ENCODE data around the gene ANKRD10. TPM values are rescaled to one million over a fixed set of nuclear protein-coding genes. Genes with fewer than 3 reads are reported as not detected.

Gene ANKRD10
- total and polyA plus RNA-seq, 2 donors = 73.7 to 324 TPM

DNA sequence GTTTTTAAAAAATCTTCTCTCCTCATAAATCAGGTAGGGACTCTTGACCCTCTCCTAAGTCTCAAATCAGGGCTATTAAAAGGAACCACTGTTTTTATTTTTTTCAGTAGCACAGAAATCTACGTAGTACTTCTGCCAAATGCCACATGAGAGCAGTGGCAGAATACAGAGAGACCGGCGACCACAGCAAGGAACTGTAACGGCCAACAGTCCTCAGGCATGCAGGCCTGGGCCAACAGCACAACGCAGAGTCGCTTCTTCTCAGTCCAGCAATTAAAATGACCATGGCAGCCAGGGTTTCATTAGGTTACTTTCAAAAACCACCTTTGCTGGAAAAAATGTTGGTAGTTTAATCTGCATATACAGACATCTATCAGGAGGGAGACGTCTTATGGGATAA lies 34.2 kb downstream of the ANKRD10 start:
- 89% methylated on average over 7 of the region's 7 CpGs for WGBS
- H3K27ac ChIP-seq (ENCODE audit: low read depth) = no peak overlapping the region
- H3K4me3 ChIP-seq (ENCODE audit: low read depth, low read length) = no peak overlapping the region
- no peak for DNase-seq (ENCODE audit: extremely low spot score)
- H3K36me3 ChIP-seq (ENCODE audit: insufficient read depth) = peaks cover 2% of the 10 kb centered on the region
- no peaks in the 10 kb centered on the region for H3K4me1 ChIP-seq (ENCODE audit: insufficient read depth)

DNA sequence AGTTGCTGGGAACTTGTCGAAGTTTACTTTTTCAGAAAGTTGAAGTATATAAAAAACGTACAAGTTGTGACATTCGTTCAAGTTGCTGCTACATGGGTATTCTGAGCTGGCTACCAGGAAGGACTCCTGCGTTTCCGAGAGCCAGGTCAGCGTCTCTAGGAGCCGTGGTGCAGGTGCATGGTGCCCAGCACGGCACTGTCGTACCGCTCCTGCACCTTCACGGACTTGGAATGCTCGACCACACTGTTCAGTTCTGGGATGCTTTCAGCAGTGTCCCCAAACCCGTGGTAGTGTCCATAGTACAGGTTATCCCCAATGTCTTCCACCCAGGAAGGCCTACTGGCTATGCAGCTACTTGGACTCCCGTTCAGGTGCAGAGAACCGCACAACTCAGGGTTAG lies 35.4 kb downstream of the ANKRD10 start:
- Histone ChIP-seq H3K36me3 (ENCODE audit: insufficient read depth) (peaks cover 2% of the 10 kb centered on the region), H3K4me3 (ENCODE audit: low read depth, low read length) (no peak overlapping the region), H3K27ac (ENCODE audit: low read depth) (no peak overlapping the region), H3K4me1 (ENCODE audit: insufficient read depth) (no peaks in the 10 kb centered on the region)
- no peak for DNase-seq (ENCODE audit: extremely low spot score)
- 91% methylated on average over 15 of the region's 15 CpGs for WGBS

DNA sequence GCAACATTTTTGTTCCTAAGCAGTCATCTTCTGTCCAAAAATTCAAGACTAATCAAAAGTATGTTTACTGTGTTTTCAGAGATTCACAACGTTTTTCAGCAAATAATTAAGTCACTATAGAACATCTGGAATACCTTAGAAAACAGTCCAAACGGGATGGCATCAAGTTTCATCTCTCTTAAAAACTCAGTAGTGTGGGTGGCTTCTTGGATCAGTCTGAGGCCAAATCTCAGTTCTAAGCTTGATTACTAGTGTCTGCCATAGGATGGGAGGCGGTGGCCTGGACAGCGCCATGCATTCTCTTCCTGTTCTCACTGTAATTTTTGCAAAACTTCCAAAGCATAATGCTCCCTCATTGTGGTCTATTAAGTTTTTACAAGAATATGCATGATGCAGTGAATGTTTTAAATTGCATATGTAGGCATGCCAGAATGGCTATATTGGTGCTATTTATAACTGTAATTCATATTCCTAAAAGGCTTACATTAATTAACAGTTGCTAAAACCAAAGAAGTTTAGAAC lies 37.1 kb downstream of the ANKRD10 start:
- no peak overlapping the region for H3K27ac ChIP-seq (ENCODE audit: low read depth)
- 49% methylated on average over 4 of the region's 4 CpGs for WGBS
- no peaks in the 10 kb centered on the region for H3K36me3 ChIP-seq (ENCODE audit: insufficient read depth)
- H3K4me1 ChIP-seq (ENCODE audit: insufficient read depth) = no peaks in the 10 kb centered on the region
- DNase-seq (ENCODE audit: extremely low spot score) = no peak
- no peak overlapping the region for H3K4me3 ChIP-seq (ENCODE audit: low read depth, low read length)

DNA sequence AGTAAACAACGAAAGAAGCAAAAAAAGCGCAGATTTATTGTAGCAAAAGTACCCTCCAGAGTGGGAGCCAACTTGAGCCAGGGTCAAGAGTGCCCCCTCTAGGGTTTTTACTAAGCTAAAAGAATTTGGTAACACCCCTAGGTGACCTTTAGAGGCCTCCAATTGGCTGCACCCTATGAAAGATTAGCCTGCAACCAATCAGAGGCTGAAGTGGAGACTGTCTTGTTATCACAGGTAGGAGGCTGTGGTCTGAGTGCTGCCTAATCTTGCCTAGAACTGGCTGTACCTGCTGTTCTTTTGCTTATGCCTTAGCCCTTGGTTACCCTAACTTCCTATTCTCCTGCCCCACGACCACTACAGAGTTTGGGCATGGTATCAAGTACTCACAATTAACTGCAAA lies 38.3 kb downstream of the ANKRD10 start:
- no peaks in the 10 kb centered on the region for H3K36me3 ChIP-seq (ENCODE audit: insufficient read depth)
- no peak overlapping the region for H3K27ac ChIP-seq (ENCODE audit: low read depth)
- H3K4me1 ChIP-seq (ENCODE audit: insufficient read depth) = no peaks in the 10 kb centered on the region
- WGBS = 94% methylated on average over 3 of the region's 3 CpGs
- H3K4me3 ChIP-seq (ENCODE audit: low read depth, low read length) = no peak overlapping the region
- no peak for DNase-seq (ENCODE audit: extremely low spot score)

DNA sequence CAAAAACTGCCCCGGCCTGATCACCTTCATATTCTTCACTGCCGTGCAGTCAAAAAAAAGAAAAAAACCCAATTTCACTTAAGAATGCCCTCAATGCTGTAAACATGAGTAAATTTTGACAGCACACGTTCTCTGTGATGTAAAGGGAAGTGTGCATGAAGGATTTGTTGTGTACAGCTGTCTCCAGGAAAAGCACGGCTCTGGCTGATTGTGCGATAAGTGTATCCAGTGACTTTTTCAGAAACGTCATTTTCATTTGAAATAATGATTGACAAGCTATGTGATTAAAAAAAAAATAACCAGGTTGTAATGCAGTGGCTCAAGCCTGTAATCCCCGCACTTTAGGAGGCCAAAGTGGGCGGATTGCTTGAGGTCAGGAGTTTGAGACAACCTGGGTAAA lies 39.6 kb downstream of the ANKRD10 start:
- no peak overlapping the region for H3K4me3 ChIP-seq (ENCODE audit: low read depth, low read length)
- no peak for DNase-seq (ENCODE audit: extremely low spot score)
- H3K27ac ChIP-seq (ENCODE audit: low read depth) = no peak overlapping the region
- 59% methylated on average over 8 of the region's 8 CpGs for WGBS
- H3K36me3 ChIP-seq (ENCODE audit: insufficient read depth) = no peaks in the 10 kb centered on the region
- H3K4me1 ChIP-seq (ENCODE audit: insufficient read depth) = no peaks in the 10 kb centered on the region

DNA sequence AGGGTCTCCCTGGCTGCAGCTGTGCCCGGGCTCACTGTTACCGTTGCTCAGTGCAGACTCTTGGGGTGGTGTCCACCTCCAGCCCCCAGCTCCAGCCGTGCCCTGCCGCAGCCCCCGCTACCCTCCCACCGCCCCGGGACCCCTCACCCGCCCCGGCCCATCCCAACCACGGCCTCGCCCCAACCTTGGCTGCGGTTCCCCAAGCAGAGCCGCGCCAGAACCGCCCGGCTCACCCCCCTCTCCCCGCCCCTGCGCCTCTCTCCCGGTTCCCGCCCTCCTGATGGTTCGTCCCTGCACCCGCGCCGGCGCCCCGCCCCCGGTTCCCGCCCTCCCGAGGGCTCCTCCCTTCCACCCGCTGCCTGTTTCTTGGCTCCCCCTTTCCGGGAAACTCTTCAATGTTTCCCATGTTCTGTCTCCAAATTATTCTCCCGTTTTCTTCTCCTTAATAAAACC lies 40.3 kb downstream of the ANKRD10 start:
- Histone ChIP-seq H3K4me3 (ENCODE audit: low read depth, low read length) (peak overlapping the region; percentile 17), H3K27ac (ENCODE audit: low read depth) (no peak overlapping the region), H3K4me1 (ENCODE audit: insufficient read depth) (no peaks in the 10 kb centered on the region), H3K36me3 (ENCODE audit: insufficient read depth) (no peaks in the 10 kb centered on the region)
- DNase-seq (ENCODE audit: extremely low spot score) = peak; percentile 65
- under 1% methylated on average over 32 of the region's 32 CpGs for WGBS

DNA sequence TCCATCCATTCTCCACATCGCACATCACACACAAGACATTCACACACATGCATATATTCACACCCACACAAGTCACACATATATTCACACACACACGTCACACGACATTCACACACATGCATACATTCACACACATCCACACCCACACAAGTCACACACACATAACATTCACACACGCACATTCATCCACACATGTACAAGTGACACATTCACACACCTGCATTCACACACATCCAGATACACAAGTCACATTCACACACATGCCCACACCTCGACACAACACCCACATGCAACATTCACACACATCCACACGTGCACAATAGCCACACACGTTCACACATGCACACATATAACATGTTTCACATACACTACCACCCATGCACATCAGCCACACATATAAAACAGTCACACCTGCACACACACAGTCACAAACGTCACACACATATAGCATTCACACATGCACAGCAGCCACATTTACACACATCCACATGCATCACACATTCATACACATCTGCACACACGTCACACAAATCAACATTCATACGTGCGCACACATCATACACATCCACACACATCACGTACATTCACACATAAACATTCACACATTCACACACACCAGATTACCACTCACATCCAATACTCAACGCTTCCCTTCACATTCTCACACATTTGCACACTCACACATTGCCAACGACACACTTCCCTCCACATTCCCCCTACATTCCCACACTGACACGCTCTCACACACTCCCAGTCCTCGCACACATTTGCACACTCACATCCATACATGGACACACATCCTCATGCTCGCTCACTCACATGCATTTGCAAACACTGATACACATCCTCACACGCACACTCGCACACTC lies 41.0 kb downstream of the ANKRD10 start:
- no peaks in the 10 kb centered on the region for H3K36me3 ChIP-seq (ENCODE audit: insufficient read depth)

DNA sequence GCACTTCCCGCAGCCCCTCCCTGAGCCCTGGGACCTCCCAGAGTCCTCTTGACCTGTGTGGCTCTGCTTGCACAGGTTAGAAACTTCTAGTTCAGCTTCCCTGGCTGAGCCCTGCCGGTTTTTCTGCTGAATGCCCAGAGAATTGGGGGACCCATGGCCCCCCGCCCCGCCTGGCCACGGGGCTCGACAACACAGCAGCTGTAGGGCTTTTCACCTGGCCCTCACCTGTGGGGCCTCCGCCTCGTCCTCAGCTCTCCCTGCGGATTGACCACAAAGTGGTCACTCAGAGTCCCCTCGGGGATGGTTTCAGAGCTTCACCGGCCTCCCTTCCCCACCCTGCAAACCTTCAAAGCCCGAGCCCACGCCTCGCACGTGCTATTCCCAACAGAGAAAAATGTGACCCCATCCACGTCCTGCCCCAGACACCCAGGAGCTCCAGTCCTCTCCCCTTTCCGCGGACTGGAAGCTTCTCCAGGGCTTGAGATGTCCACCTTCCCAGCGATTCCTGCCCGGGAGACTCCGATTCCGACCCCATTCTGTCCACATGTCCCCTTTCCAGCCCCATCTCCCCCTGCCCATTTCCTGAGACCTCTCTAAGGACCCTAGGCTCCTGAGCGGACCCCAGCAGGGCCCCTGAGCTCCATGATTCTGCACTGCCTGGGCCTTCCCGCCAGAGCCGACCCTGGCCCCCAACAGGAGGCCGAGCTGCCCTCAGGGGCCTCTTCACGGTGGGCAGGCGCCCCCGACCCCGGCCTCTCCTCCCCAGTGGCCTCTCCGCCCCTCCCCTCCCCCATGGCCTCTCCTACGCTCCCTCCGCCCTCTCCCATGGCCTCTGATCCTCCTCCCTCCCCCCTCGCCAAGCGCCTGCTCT lies 41.9 kb downstream of the ANKRD10 start:
- 86% methylated on average over 35 of the region's 35 CpGs for WGBS
- H3K4me1 ChIP-seq (ENCODE audit: insufficient read depth) = no peaks in the 10 kb centered on the region

More for the DNA sequence above, 41.0 kb downstream of the ANKRD10 start:
- no peak overlapping the region for H3K27ac ChIP-seq (ENCODE audit: low read depth)
- WGBS = 66% methylated on average over 19 of the region's 19 CpGs
- H3K4me1 ChIP-seq (ENCODE audit: insufficient read depth) = no peaks in the 10 kb centered on the region
- DNase-seq (ENCODE audit: extremely low spot score) = no peak
- peak overlapping the region; percentile 17 for H3K4me3 ChIP-seq (ENCODE audit: low read depth, low read length)

DNA sequence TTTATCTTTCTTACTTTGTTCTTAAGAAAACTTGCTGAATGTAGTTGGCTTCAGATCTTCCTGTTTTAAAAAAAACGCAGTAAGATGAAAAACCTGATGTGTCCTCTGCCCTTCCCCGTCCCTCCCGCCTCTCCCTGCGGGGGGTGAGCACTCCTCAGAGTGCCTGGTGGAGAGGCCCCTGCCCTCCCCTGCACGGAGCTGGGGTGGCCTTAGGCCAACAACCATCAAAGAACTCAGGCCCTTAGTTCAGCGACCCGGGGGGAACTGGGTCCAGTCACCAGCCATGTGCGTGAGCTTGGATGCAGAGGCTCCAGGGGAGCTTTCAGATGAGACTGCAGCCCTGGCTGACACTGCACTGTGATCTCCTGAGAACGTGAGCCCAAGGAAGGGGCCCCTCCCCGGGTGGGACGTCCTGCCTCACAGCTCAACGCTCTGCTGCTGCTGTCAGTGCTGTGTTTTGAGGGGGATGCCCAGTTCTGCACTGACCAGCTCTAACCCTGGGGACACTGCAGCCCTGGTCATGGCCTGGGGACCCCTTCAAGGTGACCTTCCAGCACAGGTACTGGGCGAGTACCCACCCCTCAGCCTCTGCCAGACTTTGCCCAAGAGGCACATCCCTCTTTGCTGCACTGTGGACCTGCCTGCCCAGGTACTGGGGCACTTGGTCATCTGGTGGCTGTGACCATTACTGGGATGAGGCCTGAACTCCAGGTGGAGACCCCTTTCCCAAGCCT lies 42.7 kb downstream of the ANKRD10 start:
- Histone ChIP-seq H3K4me1 (ENCODE audit: insufficient read depth) (no peaks in the 10 kb centered on the region), H3K27ac (ENCODE audit: low read depth) (no peak overlapping the region), H3K36me3 (ENCODE audit: insufficient read depth) (no peaks in the 10 kb centered on the region), H3K4me3 (ENCODE audit: low read depth, low read length) (no peak overlapping the region)
- 75% methylated on average over 13 of the region's 13 CpGs for WGBS
- DNase-seq (ENCODE audit: extremely low spot score) = no peak

More for the DNA sequence above, 41.9 kb downstream of the ANKRD10 start:
- no peak overlapping the region for H3K27ac ChIP-seq (ENCODE audit: low read depth)
- H3K4me3 ChIP-seq (ENCODE audit: low read depth, low read length) = no peak overlapping the region
- H3K36me3 ChIP-seq (ENCODE audit: insufficient read depth) = no peaks in the 10 kb centered on the region
- no peak for DNase-seq (ENCODE audit: extremely low spot score)

DNA sequence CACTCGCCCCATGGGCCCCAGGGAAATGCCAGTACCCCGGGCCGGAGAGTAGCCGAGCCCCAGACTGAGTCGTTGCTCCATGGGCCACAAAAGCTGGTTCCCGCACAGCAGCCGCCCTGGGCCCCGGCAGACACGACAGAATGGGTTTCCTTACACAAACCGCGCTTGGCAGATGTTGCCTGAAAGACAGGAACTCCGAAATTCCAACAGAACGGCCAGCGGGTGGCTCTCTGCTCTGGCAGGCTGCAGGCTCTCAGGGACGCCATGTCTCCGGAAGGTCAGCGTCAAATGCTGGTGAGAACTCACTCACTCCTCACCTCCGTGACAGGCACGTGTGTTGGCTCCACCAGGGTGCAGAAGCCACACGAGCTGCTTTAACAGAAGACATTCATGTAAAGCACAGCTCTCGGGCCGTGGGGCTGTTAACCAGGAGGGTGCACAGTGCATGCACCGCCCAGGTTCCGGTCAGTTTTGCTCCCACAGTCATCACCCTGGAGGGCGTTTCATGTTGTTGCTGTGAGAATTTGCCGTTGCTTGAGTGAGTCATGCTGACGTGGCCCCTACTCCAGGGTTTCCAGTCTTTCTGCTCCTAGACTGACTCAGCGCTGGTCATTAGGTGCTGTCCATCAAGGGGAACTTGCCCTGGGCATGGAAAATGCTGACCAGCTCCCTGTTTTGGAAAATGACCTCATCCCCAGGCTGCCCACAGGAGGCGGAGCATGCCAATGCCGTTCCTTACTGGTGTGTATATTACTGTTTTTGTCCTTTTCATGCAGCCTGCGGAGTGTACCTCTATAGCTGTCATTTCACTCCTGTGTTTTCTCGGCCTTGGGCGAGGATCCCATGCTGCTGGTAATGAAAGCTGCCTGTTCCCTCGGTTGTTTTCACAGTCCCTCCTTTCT lies 44.8 kb downstream of the ANKRD10 start:
- DNase-seq (ENCODE audit: extremely low spot score) = no peak
- Histone ChIP-seq H3K36me3 (ENCODE audit: insufficient read depth) (no peaks in the 10 kb centered on the region), H3K27ac (ENCODE audit: low read depth) (peak overlapping the region; percentile 44), H3K4me3 (ENCODE audit: low read depth, low read length) (no peak overlapping the region), H3K4me1 (ENCODE audit: insufficient read depth) (no peaks in the 10 kb centered on the region)
- 29% methylated on average over 34 of the region's 34 CpGs for WGBS

DNA sequence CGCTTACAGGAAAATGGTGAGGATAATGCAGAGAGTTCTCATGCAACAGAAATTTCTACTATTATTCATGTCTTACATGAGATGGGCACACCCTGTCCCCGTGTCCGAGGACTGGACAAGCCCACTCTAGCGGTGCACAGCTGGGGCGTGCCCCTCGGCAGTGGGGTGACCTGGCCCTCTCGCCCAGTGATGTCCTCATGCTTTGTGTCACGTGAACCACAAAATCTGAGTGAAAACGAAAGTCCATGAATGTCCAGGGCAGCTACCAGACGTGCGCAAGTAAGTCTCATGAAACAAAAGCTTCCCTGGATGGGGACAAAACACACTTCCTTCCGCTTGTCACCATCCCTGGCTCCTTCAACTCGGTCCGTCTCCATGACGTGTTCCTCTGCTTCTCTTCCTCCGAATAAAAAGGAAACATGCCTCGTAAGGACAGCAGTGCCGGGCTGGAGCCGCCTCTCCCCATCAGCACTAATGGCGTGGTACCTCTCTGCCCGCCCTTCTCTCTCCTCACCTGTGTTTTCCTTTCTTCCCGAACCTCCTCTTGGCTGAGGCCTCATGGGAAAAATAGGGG lies 45.6 kb downstream of the ANKRD10 start:
- no peaks in the 10 kb centered on the region for H3K4me1 ChIP-seq (ENCODE audit: insufficient read depth)
- no peak for DNase-seq (ENCODE audit: extremely low spot score)
- H3K4me3 ChIP-seq (ENCODE audit: low read depth, low read length) = no peak overlapping the region
- 79% methylated on average over 22 of the region's 22 CpGs for WGBS
- H3K36me3 ChIP-seq (ENCODE audit: insufficient read depth) = no peaks in the 10 kb centered on the region
- no peak overlapping the region for H3K27ac ChIP-seq (ENCODE audit: low read depth)

DNA sequence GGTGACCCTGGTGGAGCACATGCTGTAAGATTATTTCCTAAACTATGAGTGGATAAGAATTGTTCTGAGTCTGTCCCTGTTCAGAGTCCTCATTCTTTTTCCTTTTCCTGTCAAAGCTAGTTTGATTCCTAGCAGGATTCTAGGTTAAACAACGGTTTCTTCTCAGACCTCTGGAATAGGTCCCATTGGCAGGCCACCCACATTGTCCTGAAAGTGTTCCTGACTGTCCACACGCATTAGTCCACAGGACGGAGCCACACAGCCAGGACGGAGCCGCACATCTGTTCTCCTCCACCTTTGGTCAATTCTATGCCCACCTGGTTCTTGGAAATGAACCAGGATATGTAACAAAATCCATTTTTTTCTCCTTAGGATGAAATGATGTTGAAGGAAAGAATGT lies 46.1 kb downstream of the ANKRD10 start:
- no peak for DNase-seq (ENCODE audit: extremely low spot score)
- H3K4me3 ChIP-seq (ENCODE audit: low read depth, low read length) = no peak overlapping the region
- WGBS = 59% methylated on average over 5 of the region's 5 CpGs
- no peaks in the 10 kb centered on the region for H3K36me3 ChIP-seq (ENCODE audit: insufficient read depth)
- no peaks in the 10 kb centered on the region for H3K4me1 ChIP-seq (ENCODE audit: insufficient read depth)
- H3K27ac ChIP-seq (ENCODE audit: low read depth) = no peak overlapping the region
